HG03097 (cell line): ENCODE results near the gene GJA3.

ENCODE experiments used
- ATAC-seq: cut with Tn5 transposase; IDR thresholded peaks from one replicate; pipeline ENCODE4 v1.9.1; 2021; ENCODE audit not compliant: unreplicated experiment, low FRiP score

The GJA3 gene

DNA sequence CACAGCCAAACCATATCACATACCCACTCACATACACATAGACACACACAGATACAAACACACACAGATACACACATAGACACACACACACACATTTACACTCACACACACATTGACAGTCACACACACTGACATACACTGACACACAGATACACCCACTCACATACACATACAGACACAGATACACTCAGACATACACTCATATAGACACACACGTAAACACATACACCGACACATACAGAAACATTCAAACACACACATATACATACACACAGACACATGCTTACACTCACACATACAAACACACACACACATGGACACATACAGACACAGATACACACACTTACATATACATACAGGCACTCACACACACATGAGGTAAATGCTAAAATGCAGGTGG lies 30.2 kb downstream of the GJA3 start:
- no peak for ATAC-seq

DNA sequence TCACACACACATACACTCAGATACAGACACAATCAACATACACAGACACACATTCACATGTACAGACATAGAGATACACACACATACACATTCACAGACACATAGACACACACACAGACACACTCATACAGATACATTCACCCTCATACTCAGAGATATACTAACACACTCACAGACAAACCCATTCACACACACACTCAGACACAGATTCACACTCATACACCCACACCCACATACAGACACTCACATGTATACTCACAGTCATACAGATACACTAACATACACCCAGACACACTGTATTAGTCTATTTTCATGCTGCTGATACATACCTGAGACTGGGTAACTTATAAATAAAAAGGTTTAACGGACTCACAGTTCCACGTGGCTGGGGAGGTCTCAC lies 30.8 kb downstream of the GJA3 start:
- no peak for ATAC-seq

DNA sequence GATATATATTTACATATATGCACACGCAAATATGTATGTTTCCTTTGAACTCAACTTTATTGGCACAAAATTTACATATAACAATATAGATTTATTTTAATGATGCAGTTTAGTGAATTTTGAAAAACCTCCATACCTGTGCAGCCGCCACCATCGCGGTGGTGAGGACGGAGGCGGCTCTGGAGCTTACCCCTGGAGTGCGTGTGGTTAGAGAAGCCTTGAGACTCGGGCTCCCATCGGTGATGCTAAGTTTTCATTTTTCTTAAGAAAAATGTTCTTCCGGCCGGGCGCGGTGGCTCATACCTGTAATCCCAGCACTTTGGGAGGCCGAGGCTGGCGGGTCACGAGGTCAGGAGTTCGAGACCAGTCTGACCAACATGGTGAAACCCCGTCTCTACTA lies 31.8 kb downstream of the GJA3 start:
- no peak for ATAC-seq

DNA sequence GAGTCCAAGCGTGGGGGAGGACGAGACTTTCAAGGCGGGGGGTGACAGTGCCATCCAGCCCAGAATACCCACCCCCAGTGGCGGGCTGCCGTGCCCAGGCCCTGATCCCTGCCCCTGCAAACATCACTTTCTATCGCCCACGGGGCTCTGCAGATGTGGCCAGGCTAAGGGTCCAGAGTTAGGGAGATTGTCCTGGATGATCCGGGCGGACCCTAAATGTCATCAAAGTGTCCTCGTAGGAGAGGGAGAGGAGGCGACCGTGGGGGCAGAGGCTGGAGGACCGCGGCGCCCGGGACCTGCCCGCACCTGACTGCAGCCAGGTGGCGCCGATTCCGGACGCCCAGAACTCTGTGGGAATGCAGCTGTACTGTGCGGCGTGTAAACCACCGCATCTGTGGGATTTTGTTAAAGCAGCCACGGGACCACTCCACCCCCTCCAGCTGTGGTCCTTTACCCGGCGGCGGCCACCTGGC lies 32.4 kb downstream of the GJA3 start:
- ATAC-seq = no peak

DNA sequence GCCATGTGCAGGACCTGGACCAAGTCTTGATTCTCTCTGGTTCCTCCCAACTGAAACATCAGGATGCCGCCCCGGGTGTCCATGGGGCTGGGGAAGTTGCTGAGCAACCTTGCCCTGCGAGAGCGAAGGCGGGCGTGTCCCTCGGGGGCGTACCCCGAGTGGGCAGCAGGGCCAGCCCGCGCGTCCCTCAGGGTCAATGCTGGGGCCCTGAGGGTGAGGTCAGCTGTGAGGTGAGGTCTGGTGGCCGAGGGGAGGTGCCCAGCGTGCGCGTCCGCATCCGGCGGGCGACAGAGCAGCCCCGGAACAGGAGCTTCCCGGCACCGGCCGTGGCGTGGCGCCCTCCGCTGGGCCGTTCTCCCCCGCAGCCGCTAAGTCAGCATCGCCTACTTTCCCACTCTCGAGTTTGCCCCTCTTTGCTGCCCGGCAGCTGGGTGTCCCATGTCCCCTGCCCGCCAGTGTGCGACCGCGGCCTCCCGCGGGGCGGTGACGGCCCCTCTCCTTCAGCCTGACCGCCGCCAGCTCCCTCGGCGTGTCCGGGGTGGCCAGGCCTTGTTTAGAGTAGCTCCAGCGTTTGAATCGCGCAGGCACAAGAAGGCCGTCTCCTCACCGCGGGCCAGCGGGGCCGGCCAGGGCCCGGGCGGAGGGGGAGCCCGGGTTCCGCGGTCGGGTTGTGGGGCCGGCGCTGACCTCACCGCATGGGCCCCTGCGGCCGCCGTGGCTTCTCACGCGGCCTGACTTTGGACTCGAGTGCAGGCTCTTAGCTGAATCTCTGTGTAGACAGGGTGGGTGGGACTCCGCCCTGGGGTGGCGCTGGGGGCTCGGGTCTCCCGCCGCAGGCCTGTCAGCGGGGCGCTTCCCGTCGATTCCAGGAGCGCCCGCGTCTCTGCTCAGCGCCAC lies 33.0 kb downstream of the GJA3 start:
- peak; percentile 64 for ATAC-seq

DNA sequence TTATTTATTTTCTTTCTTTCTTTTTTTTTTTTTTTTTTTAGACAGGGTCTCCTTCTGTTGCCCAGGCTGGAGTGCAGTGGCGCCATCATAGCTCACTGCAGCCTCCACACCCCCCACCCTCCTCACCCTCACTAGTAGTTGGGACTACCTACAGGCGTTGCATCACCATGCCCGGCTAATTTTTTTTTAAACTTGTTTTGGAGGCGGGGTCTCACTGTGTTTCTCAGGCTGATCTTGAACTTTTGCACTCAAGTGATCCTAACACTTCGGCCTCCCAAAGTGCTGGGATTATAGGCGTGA lies 33.6 kb downstream of the GJA3 start:
- ATAC-seq = no peak

DNA sequence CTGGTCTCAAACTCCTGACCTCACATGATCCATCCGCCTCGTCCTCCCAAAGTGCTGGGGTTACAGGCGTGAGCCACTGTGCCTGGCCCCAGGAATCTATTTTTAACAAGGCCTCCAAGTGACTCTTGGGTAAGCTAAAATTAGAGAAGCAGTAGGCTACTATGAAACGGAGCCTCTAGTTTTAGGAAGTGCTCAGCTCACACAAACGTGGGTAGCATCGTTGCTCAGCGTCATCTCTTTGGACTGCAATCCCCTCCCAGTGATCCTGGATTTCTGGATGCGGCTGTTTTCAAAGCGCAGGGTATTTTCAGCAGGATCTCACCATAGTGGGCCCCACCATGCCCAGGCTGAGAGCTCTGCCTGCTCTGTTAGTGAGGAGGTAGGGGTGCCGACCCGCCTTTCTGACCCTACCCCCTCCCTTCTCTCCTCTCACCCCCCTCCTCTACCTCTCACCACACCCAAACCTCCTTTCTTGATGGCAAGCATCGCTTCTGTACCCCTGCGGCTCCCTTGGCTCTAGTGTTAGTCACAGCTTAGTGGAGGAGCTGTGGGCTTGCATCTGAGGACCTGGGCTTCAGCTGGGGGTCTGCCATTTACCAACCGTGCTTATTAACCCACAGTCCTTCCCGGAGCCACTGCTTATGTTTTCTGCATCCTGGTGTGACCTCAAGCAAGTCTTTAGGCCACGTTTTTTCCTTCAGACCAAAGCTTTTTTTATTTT lies 34.2 kb downstream of the GJA3 start:
- no peak for ATAC-seq

DNA sequence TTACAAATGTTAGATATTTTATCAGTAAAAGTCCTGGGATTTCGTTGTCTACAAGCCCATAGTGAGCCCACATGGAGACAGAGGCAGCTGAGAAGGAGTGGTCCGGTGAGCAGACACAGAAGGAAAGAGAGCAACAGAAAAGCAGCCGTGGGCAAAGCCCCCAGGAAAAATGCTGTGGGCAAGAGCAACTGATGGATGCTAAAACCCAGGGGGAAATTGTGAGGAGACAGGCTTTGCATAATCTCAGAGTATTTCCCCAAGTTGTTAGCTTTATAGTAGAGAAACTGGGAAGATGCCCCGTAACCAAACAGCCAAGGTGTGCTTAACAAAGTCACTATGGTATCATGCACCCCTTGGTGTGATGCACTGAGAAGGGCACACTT lies 35.1 kb downstream of the GJA3 start:
- ATAC-seq = no peak

DNA sequence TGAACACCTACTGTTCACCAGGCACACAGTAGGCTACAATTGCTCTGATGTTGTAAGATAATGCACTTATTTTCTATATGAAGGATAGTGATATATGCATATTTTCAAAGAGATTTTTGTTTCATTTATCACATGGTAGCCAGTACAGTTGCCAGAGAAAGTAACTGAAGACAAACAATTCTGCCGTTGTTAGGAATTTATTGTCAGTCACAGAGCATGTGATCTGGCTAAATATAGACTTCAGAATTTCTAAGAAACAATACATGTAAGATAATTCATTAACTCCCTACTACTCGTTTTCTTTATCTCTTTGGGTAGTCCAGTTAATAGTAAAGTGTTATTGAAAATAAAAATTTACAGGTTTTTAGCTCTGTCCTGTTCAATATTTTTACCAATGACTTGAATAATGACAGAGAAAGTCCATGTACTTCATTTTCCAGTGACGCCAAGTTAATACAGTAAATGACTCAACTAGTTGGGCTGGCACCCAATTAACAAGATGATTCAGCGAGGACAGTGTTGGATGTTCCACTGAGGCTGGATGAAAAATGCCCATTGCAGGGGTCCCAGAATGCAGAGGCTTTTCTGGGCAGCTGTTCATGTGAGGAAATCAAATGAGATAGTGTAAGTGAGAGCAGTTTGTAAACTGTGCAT lies 35.6 kb downstream of the GJA3 start:
- ATAC-seq = no peak

DNA sequence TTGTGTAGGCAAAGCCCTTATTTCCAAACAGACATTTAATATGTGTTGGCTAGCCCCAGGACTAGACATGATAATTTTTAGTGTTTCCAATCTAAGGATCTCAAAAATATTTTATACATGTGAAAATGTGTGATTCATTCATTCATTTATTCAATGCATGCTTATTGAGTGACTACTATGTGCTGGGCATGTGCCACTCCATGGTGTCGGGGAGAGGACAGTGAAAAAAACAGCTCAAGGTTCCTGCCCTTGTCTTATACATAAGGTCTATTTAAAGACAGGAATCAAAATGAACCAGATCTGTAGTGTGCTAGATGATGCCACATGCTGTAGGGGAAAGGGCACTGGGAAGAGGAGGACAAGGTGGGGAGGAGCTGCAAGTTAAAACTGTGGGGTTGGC lies 36.5 kb downstream of the GJA3 start:
- ATAC-seq = no peak

DNA sequence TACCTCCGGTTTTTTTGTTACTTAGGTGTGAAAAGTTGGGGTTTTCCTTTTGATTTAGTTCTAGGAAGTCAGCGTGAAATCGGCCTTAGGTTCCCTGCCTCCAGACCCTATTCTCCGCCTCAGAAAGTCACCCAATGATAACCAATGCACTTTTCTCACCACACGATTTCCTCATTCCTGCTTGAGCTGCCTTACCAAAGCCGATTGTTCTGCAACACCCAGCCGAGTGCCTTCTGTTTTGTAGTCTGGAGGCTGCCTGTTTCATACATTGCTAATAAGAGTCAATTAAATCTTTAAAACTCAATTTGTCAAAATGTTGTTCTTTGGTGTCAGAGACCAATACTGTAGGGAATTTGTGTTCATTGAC lies 39.7 kb downstream of the GJA3 start:
- ATAC-seq = no peak

DNA sequence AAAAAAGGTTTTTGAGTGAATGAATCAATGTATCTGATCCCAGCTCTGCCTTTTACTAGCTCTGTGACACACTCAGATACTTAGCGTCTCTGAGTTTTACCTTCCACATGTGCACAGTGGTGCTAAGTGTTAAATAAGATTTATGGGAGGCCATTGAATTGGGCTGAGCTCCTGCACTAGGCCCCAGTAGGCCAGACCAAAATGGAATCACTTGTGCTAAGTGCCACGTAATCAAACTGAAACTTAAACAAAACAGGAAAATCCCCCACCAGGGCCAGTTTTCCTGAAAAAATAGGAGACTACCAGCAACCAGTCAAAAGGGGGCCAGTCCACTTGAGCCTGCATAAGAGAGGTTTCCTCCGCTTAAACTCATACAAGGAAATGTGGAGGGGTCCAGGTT lies 40.9 kb downstream of the GJA3 start:
- ATAC-seq = no peak

DNA sequence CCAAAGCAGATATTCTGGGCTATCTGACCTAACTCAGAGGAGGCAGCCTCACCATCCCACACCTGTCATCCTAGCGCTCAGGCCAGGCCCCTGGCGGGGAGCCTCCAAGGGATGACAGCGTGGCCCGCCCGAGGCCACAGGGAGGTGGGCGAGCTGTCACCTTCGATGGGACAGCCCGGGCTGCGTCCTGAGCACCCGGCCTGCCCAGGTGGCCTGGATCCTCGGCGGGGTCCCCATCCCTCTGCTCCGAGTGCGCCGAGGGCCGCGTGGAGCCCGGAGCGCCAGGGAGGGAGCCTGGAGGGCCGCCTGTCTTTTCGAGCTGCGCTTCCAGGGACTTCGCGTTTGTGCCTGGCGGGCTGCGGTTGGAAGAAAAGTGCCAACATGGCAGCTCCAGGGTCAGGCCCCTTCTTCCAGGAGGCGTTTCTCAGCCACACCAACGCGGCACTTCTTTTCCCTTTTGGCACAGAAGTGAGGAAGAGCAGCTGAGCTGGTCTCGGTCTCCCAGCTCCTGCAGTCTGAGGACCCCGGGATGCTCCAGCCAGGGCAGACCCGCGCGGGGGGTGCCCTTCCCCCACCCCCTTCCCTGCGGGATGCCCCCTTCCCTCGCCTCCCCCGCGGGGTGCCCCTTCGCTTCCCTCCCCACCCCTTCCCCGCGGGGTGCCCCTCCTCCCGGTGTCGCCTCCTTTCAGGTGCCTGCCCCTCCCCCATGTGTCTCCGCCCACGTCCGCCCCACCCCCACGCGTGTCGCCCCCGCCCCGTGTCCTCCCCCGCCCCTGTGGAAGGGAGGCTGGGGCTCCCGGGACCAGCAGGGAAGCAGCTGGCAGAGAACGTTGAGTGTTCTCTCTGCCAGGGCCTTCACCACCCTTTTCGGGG lies 42.3 kb downstream of the GJA3 start:
- ATAC-seq = no peak

DNA sequence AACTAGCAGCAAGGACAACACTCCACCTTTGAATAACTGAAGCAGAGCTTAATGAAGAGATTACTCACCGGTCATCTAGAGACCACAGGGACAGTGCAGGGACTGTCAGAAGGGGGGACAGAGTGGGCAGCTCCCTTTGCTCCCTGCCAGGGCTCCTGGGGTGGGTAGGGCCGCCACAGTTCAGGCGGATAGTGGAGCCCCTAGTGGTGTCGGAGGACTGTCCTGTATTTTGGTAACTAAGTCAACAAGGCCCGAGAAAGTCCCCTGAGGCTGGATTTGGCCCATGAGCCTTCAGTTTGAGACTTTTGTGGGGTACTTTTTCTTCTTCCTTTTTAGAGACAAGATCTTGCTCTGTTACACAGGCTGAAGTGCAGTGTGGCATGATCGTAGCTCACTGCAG lies 44.6 kb downstream of the GJA3 start:
- no peak for ATAC-seq

DNA sequence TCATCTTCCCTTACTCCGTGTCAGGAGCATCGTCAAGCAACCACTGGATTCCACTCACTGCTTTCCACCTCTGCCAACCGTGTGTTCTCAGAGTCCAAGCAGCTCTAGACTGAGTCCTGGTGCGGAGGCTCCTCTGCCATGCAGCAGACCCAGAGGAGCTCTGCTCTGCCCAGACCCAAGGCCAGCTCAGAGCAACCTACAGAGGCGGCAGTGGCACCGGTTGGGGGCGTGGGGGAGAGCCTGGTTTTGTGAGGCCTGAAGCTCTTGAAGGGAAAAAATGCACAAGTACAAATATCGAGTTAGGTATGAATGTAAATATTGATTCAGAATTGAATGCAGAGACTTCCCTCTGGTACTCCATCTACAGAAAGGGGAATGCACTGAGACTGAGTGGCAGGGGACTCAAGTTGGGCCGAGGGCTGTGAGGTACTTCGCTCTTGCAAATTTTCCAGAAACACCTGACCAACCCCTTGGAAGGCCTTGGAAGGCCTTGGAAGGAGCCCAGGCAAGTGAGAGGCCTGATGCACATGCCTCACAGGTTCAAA lies 46.7 kb downstream of the GJA3 start:
- ATAC-seq = no peak

DNA sequence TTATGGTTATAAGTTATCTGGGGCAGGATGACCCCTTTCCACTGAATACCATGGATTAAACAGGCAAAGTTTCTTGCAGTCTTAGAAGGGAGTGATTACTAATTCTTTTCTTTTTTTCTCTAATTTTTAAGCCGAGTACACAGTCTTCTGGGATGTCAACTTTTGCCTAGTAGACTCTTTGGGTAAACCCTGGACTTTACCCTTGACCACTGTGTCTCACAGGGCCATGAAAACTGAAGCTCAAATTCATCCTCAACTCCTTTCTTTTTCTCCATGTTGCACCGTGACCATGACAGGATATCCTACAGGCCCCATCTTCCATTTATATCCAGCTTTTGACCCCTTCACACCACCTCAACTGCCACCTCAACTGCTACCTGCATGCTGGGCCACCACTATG lies 51.8 kb downstream of the GJA3 start:
- ATAC-seq = no peak

DNA sequence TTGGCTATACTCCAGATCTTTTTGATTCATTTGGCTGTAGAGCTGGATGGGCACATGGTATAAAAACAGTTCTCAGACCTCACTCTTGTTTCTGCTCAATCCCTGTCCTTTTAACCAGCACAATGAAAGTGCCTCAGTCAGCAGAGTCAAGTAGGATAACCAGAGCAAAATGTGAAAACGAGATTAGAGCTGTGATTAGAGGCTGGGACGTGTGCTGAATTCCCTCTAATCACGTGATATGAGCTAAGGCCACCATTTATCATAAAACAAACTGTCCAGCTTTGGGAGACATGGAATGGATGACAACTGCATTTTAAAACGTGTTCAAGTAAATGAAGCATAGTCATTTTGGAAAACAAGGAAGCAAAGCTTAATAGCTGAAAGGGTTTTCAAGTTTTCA lies 54.1 kb downstream of the GJA3 start:
- no peak for ATAC-seq

DNA sequence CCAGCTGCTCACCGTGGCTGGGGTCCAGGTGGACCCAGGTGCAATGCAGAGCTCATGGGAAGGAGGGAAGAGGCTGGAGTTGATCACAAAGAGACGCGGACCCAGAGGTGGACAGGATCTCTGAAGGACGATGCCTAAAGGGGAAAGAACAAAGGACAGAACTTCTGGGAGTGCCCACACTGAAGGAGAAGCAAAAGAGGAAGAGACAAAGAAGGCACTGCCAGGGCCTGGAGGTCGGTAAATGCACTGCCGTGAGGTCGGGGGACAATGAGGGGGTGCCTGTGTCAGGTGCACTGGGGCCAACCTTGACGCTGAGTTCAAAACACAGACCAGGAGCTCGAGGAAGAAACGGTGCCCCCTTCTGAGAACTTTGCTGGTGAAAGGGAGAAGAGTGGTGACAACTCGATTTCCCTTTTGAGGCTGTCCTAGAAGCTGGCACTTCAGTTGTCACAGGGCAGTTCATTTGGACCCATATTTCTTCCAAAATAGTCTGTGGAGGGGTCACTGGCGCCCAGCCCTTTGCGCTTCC lies 55.6 kb downstream of the GJA3 start:
- ATAC-seq = no peak

DNA sequence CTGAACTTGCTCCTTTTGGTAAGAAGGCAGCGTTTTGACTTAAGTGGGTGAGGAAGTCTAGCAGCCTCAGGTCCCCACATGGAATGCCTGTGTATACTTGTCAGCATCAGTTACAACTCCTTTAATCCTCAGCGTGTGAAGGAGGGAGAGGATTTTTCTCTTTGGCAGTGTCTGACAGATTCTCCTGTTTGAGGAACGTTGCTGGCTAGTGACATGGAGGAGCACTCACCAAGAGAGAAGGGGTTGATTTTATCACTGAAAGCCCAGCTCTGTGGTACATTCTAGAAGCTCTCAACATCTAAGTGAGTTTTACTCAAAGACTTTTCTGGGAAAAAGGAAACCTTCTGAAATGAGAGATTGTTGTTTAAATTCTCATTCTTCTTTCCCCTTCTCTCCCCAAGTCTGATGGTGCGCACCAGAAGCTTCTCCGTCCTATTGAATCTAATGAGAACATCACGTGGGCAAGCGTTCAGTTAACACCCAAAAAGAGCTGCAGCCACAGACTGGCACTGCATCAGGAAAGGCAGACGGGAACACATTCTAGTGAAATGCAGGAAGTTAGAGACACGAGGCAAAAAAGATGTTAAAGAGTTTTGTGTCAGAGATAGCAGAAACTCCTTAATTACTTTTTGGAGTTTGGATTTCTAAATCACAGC lies 58.2 kb downstream of the GJA3 start:
- ATAC-seq = no peak
